Activated CD8-positive, alpha-beta memory T cell treated with anti-CD3 and anti-CD28 coated beads for 1 hour (primary cell): ENCODE results near the gene SYN1.

Experiments used
- DNase-seq, 2 donors: peaks; one replicate each; pipeline ENCODE4 v3.0.0-alpha.2; 2020; ENCODE audit warnings: low read depth in 1 of 2; ENCODE audit errors: extremely low read depth in 1 of 2

SYN1 gene

DNA sequence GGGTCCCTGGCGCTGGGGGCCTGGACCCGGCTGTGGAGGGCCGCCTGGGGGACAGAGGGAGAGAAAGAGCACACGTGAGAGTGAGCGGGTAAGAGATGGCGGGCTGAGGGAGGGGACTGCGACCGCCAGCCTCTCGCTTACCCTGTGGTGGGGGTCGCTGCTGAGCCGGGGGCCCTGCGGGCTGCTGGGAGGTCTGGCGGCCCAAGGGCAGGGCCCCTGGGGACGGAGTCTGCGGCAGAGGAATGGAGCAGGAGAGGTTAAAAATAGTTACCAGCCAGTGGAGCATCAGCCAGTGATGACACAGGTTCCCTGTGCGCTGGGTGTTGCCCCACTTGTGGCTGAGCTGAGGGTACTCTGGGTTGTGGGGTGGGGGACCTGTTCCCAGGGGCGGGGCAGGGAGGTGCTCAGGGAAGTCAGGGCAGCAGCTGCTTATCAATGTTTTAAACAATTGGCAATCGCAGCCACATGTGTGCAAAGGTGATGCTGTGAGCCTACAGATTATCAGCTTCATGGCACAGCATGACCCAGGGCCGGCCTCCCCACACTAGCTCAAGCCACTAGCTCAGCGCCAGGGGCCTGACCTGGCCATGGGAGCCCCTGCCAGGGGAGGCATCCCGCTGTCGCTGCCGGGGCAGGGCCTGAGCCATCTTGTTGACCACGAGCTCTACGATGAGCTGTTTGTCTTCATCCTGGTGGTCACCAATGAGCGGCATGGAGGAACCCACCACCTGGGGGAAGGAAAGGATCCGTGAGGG, 44.9 kb downstream of the SYN1 start:
- DNase-seq: no peak

DNA sequence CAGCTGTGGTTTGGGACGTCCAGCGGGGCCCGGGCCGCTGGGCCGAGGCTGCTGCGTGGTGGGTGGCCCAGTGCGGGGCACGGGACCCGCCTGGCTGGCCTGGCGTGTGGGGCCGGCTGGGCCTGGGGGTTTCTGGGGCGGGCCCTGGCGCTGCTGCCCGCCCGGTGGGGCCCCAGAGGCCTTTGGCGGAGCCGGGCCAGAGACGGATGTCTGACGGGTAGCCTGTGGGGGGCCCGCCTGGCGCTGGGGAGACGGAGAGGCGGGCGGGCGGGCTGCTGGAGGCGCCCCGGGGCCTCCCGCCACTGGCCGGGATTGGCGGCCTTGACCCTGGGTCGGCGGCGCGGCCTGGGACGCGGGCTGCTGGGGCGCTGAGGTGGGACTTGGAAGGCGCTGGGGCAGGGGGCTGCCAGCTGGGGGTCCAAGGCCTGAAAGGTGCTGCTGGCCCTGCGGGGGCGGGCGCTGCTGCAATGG, 45.5 kb downstream of the SYN1 start:
- no peak for DNase-seq

DNA sequence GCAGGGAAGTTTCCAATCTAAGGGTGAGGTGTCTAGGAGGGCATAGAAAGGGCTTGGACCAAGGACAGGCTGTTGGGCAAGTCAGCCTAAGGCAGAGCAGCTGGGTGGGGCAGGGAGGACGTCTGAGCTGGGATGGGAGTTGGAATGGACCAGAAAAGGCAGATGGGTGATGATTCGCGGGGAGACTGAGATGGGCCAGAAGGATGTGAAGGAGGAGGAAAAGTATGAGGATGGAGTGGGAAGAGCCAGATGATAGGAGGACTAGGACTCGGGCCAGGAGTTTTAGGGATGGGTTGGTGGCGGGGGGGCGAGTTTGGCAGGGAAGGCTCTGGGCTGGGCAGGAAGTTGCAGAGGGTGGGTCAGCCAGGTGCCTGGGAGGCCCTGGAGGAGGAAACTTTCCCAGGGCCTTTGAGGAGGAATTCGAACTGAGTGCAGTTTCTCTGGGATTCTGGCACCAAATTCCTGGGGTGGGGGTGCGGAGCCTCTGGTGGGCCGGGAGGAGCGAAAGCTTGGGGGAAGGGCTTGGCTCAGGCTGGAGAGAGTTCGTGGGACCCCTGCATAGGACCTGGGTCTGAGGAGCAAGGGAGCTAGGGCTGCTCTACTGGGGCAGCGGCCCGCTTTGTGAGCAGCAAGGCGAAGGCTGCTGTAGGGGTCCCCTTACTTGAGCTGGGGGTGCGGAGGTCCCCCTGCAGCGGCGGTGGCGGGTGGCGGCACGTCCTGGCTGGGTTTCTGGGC, 46.1 kb downstream of the SYN1 start:
- DNase-seq: no peak

DNA sequence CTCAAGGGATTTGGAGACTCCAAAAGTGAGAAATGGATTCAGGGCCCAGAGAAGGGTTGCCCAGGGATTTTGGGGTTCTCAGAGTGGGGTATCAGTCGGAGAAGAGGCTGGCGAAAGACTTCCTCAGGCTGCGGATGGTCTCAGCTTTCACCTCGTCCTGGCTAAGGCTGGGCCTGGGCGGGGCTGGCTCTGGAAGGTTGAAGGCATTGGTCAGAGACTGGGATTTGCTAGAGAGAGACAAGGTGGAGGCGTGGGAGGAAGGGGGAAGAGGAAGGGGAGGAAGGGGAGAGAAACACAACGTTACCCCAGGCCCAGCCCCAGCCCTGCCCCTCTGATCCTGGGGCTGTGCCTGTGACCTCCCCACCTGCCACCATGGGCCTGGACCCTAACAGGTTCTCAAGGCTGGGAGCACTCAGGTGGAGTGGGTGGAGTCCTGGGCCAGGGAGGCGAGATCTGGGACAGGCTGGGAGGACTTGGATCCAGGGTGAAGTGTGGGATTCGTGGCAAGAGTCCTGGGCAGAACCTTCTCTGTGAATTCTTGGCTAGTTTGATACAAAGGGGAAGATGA, 46.8 kb downstream of the SYN1 start:
- no peak for DNase-seq

DNA sequence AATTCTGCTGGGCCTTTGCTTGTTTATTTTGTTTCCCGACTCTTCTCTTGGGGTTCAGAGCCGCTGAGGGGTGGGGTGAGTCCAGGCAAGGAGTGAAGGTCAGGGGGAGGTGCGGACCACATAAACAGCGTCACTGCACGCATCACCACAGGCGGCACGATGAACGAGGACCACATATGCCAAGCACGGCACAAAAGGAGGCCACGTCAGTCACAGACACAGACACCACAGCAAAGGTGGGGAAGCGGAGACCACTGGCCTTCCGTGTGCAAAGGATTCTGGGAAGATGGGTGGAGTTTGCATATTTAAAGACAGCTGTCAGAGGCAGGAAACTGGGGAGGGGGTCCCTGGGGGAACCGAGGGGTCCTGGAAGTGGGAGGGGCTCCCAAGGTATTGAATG, 47.8 kb downstream of the SYN1 start:
- DNase-seq: no peak

DNA sequence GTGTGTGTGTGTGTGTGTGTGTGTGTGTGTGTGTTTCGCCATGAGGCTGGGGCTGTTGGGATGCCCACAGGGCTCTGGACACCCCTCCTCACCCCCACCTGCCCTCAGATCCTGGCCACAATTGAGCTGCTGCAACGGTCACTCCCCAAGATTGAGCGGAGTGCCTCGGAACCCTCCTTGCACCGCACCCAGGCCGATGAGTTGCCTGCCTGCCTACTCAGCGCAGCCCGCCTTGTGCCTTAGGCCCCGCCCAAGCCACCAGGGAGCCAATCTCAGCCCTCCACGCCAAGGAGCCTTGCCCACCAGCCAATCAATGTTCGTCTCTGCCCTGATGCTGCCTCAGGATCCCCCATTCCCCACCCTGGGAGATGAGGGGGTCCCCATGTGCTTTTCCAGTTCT, 48.4 kb downstream of the SYN1 start:
- no peak for DNase-seq

DNA sequence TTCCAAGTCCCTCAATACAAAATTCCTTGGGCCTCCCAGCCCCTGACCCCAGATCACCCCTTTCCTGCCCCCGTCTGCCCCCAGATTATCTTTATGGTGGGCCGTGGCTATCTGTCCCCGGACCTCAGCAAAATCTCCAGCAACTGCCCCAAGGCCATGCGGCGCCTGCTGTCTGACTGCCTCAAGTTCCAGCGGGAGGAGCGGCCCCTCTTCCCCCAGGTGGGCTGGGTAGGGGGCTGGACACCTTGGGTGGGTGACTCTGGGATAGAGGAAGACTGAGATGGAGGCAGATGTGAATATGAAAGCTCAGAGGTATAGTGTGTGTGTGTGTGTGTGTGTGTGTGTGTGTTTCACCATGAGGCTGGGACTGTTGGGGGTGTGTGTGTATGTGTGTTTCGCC, 48.9 kb downstream of the SYN1 start:
- DNase-seq: no peak

DNA sequence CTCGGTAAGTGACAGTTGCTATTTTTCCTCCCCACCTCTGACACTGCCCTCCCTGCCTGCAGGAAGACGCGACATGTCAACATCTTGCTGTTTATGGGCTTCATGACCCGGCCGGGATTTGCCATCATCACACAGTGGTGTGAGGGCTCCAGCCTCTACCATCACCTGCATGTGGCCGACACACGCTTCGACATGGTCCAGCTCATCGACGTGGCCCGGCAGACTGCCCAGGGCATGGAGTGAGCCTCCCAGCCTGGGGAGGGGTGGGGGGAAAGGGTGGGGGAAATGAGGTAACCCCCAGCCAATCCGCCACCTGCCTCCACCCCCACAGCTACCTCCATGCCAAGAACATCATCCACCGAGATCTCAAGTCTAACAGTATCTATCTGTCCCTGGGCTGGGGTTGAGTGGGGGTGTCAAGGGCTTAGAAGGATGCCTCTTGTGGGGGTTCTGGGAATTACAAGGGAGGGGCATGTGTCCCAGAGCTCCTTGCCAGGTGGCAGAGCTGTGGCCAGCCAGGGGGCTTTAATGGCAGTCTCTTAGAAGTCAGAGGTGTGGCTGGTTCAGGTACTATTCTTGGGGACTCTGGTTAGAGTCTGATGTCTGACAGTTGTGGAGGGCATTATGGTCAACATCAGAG, 50.9 kb downstream of the SYN1 start:
- DNase-seq: no peak

DNA sequence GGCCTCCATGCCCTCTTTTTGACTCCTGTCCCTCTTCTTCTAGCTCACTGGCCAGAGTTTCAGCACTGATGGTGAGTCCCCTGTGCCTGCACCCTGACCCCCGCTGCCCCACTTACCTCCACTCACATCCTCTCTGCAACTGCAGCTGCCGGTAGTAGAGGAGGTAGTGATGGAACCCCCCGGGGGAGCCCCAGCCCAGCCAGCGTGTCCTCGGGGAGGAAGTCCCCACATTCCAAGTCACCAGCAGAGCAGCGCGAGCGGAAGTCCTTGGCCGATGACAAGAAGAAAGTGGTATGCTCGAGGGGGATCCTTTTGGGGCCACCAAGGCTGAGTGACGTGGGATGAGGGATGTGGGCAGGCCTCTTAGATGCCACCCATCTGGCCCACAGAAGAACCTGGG, 52.8 kb downstream of the SYN1 start:
- DNase-seq: no peak

DNA sequence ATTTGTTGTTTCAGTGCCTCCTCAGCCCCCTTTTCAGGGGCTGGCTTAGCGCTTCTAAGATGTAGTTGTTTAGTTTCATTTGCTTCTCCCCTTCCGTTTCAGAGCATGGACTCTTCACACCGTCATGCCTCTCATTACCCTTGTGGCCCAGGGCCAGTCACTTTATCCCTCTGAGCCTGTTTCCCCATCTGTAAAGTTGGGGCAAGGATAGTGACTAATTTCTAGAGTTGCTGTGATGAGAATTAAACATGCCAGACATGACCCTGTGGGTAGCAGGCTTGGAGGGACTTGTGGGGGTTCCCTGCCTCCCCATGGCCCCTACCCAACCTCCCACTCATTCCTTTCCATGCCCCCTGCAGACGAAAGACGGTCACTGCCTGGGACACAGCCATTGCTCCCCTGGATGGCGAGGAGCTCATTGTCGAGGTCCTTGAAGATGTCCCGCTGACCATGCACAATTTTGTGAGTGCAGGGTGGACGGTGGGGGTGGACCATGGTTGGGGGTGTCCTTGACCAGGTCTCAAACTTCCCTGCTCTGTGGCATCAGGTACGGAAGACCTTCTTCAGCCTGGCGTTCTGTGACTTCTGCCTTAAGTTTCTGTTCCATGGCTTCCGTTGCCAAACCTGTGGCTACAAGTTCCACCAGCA, 55.1 kb downstream of the SYN1 start:
- DNase-seq: no peak

DNA sequence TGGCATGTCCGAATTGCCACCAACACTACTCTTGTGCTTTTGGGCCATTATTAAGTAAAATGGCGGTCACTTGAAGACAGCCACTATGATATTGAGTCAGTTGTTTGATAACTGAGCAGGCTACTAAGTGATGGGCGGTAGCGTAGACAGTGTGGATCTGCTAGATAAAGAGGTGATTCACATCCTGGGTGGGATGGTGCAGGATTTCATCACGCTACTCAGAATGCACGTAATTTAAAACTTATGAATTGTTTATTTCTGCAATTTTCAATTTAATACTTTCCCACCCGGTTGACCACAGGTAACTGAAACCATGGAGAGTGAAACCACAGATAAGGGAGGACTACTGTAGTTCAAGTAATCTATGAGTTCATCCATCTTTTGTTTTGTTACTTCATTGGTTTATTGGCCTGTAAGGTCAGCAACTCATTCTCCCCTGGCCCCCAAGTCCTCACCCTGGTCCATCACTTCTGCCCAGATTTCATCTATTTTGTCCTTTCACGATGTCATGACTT, 55.8 kb downstream of the SYN1 start:
- no peak for DNase-seq

DNA sequence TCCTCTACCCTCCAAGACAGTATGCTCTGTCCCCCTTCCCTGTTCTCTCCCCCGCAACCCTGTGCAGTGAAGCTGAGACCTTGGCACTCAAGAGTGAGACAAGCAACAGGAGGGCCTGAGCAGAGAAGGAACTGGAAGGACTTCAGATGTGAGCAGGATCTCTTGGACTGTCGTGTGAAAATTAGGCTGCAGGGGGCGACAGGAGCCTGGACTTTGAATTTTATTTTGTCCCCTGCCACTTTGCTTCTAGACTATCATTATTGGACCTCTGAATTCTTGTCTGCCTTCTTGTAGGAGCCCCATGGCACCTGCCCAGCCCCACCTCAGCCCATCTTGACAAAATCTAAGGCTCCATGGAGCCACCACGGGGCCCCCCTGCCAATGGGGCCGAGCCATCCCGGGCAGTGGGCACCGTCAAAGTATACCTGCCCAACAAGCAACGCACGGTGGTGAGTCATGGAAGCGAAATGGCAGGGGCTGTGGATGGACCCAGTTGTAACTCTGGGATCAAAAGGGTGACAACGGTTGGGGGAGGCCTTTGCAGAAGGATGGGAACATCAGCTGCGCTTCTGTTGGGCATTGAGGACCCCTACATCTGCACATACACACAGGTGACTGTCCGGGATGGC, 56.9 kb downstream of the SYN1 start:
- no peak for DNase-seq

DNA sequence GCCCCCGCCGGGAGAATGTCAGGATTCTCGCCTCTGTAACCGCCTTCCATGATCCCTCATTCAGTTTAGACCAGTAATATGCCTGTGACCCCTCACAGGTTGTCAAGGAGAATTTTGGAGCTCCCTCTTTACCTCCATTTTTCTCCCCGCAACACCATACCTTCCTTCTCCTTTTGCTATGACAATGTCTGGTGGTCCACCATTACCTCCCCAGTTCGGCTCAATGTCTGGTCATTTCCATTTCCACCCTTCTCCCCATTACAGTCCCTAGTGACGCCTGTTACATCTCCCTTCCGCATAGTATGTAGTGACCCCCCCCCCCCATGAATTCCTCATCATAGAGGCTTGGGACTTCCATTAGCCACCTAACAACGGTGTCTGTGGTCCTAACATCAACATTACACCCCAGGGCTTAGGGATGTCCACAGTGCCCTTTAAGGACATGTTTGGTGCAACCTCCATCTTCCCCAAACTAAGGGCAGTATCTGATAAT, 58.0 kb downstream of the SYN1 start:
- no peak for DNase-seq

DNA sequence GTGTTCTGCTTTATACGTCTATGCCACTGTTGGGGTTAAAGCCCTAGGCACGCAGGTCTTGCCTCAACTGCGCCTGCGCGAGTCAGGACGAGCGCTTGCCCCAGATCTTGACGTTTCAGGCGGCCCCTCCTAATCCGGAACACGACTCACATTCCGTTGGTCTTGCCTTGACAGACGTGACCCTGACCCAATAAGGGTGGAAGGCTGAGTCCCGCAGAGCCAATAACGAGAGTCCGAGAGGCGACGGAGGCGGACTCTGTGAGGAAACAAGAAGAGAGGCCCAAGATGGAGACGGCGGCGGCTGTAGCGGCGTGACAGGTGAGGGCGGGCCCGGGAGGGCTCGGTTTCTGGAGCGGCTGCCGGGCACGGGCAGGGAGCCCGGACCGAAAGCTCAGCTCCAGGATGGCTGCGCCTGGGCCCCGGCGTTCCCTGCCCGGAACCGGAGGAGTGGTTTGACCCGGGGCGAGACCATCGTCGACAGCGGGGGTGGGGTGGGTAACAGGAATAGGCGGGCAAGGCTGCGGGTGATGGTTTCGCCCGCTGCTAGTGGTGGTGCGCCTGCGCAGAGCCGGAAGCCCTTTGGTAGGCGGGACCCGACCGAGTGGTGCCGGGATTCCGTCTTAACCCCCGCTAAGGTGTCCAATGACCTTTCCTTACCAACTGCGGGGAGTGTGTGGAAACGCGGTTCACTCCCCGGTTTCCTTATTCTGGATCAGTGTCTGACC, 58.6 kb downstream of the SYN1 start, which contains the start of gene ARAF:
Gene ARAF (plus strand): TSS at position 272 of the 725 bp plus-strand sequence. CDS start 1,763 bp downstream, outside the sequence.
- peak; percentile 79 to 89 for DNase-seq

DNA sequence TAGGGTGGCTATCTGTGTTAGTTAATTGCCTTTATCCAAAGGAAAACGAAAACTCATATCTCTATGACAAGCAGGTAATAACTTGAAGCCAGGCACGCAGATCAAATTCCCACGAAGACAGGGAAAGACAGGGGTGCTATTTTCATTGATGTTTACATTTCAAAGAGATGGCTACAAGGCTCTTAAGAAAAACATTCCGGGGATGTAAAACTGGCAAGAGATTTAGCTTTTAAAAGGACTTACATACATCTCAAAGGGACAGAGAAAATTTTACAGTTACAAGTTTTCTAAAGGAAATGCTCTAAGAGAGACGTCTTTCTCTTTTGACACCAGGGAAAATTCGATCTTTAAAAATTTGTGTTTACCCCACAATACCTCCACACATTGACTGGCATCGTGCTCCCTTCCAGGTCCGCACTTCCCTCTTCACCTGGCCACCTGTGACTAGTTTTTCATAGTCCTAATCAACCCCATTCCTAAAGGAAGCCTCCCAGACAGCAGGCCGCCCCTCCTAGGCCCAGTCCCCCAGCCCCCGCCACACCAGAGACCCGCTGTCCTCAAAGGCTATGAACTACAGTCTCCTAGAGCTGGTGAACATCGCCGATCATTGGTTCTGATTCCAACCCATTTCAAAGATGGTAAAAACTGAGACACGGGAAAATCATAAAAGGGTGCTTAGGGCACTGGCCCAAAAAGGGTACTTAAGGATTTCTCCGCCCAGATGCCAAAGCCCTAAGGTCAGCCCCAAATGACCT, 59.3 kb downstream of the SYN1 start:
- DNase-seq: no peak

DNA sequence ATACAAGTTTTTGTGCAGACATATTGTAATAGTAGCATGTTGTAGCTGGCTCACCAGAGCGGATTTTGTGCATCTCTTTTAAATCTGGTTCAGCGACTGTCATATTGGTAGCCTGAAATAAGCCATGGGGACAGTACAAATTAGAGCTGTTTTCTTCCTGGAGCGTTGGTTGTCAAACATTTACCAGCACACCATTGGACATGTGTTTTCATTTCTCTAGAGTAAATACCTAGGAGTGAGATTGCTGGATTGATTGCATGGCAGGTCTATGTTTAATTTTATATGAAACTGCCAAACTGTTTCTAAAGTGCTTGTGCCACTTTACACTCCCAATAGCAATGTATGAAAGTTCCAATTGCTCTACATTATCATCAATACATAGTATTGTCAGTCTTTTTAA, 61.2 kb downstream of the SYN1 start:
- no peak for DNase-seq

DNA sequence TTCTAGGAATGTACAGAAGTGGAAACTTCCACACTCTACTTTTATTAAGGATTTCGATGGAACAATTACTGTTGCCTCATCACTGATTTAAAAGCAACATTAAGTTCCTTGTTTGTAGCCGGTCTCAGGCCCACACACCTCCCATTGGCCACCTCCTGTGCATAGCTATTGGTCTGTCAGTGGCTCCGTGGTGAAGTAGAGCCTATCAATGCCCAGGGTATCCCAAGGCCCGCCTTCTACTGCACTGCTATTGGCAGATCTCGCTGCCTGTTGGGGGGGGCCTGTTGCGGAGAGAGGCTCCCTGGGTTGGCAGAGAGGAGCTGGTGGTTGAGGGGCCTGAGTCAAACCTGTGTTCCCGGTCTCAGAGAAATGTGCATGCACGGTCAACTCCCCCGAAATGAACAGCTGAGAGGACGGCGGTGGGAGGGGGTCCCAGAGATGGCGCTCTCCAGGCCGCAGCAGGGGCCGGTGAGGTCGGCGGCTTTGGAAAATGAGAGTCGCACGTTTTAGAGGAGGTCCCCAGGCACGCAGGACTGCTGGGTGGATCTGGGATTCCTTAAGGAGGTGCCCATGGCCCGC, 63.5 kb downstream of the SYN1 start:
- DNase-seq: peak; percentile 60 to 61

DNA sequence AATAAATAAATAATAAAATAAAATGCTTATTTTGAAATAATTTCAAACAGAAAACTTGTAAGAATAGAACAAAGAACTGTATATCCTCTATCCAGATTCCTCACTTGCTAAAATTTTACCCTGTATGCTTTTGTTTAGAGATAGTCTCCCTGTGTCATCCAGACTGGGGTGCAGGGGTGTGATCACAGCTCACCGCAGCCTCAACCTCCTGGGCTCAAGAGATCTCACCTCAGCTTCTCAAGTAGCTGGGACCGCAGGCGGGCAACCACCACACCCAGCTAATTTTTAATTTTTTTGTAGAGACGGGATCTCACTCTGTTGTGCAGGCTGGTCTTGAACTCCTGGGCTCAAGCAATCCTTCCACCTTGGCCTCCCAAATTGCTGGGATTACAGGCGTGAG, 76.2 kb downstream of the SYN1 start:
- DNase-seq: no peak
